Measurements from ENCODE around the gene BNC2.

The BNC2 gene

GRCh38 chr9:16371306-16371705 lies 499.2 kb downstream of the BNC2 start:
- no peak for DNase-seq (ENCODE audit: low spot score)

DNA sequence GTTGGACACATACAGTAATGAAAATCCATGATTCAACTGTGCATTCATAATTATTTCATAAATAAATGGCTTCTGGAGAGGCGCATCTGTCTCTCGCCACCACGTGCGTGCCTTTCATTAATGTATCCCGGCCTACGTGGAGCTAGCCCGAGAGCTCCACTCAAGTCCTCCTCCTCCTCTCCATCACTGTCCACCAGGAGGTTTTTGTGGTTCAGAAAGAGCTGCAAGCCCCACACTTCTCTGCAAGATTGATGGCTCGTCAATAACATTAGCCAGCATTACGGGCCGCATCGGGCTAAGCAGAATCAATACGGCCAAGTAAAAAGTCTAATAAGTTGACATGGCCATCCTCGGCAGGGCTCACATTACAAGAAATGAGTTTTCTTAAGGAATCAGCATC lies 499.8 kb downstream of the BNC2 start:
- no peak for DNase-seq (ENCODE audit: low spot score)

DNA sequence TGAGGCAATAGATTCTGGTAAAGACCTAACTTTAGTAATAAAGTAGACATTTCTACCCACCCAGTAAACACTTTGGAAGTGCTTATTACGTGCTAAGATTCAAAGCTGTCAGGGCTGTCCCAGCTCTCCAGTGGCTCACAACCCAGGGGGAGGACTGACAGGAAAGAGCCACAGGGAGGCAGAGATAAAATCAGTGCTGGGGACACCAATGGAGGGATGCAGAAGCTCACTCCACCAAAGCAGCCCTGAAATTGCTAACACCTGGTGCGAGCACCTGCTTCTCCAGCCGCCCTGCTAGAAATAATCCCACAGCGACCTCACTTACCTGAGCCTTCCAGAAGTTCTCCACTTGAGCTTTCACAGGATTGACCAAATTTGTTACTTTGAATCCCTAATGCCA lies 501.0 kb downstream of the BNC2 start:
- peak; percentile 6 for DNase-seq (ENCODE audit: low spot score)

- DNase-seq (ENCODE audit: low spot score), result no peak
Measured at GRCh38 chr9:16368237-16369087, 502.0 kb downstream of the BNC2 start.

GRCh38 chr9:16367605-16368231 lies 502.8 kb downstream of the BNC2 start:
- no peak for DNase-seq (ENCODE audit: low spot score)

GRCh38 chr9:16364347-16364746 lies 506.1 kb downstream of the BNC2 start:
- no peak for DNase-seq (ENCODE audit: low spot score)

DNA sequence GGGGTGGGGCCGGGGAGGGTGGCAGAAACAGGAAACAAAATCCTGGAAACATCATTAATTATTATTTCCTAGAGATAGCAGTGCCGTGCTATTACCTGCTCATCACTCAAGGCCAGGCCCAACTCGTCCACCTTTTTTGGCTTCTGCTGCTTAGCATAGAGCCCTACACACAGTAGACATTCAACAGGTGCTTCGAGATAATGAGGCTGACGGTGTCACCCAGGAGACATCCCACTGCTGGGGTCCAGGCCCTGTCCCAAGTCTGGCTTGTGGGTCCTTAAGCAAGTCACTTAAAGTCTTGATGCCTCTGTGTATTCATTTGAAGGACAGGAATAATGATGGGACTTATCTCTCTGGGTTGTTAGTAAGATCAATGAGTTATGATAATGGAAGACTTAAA lies 506.6 kb downstream of the BNC2 start:
- no peak for DNase-seq (ENCODE audit: low spot score)

- DNase-seq (ENCODE audit: low spot score), result peak; percentile 75
Measured at GRCh38 chr9:16363073-16363781, 507.2 kb downstream of the BNC2 start.

DNA sequence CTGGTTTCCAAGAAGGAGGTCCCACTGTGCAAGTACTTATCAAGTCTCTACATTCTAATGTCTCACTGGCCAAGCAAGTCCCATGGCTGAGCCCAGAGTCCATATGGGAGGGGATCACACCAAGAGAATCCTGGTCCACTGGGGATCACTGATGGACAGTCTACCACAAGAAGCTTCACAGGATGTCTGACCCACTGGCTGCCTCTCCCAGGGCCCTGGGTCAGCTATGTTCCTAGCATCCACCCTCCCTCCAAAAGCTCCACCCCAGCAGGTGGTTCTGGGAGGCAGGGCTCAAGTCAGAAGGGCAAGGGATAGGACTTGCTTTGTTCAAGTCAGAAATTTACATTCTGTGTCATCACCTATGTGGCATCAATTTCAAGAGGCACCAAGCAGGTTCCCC lies 508.5 kb downstream of the BNC2 start:
- no peak for DNase-seq (ENCODE audit: low spot score)

DNA sequence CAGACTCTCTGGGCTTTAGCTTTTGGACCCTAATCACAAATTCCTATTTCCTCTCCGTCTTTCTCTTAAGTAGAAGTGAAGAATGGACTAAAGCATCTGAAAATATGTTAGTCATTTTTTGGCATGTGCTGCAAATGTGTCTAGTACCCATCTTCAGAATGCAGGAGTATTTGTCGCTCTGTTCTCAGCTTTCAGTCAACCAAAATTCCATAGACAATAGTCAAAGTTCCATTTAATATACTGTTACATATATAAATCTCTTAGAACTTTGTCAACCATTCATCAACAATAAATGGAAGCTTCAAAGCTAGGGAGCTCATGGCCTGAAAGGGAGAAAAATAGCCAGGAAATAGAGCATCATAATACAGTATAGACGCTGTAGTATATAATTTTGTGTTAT lies 509.4 kb downstream of the BNC2 start:
- DNase-seq (ENCODE audit: low spot score), result no peak

DNA sequence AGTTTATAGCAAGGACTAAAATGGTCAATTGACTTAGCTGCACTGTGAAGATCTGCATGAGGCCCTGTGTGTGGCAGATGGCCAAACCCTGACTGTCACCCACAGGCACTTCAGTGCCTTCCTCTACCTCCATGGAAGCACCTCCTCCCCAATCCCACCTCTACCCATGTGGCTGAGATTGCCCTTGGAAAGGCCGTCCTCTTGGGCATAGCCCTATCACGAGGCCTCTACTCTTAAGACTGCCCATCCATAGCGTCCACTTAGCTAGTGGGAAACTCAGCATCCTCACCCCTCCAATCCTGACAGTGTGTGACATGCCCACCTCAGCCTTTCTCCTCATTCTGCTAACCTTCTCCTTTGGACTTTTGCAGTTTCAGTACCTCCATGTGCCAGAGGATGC lies 510.2 kb downstream of the BNC2 start:
- DNase-seq (ENCODE audit: low spot score), result no peak

Small RNA genes within 50 kb of the gene (small RNA-seq; reads per million reads assigned to genes)
- gene LSM1P1, result 0 reads per million in 2 experiments
